H1 (cell line): ENCODE measurements around the gene USP36. TPM values are rescaled to one million over a fixed set of nuclear protein-coding genes. Genes with fewer than 3 reads are reported as not detected.

Experiments used
- CTCF ChIA-PET: fragments of 300-600 bp; sonication (Branson Sonifier 250); formaldehyde crosslinking; loops from one replicate; lab custom pipeline; 2021; ENCODE audit not compliant: partially characterized antibody; lab: Charles Lee
- POLR2A ChIA-PET: fragments of 300-600 bp; sonication (Branson Sonifier 250); formaldehyde crosslinking; loops from one replicate; lab custom pipeline; 2021; ENCODE audit warnings: inconsistent platforms; ENCODE audit not compliant: partially characterized antibody; lab: Charles Lee
- DNase-seq, 2 experiments: peaks; one replicate each; pipeline versions ENCODE4 v3.0.0 to v3.0.0-alpha.2; 2010 to 2022; ENCODE audit warnings: low spot score in 2 of 2, low read depth in 1 of 2, mixed read lengths in 1 of 2
- FAIRE-seq: peaks from 2 replicates; lab custom pipeline; 2011; peaks lifted over from hg19 to GRCh38; lab: Jason Lieb, UNC
- H2AFZ ChIP-seq: 2 replicates; pipeline ENCODE4 v1.8.1; 2012; ENCODE audit warnings: low read length, inconsistent platforms
- H2AK5ac ChIP-seq: 2 replicates; pipeline ENCODE4 v1.6.1; 2013; ENCODE audit warnings: low read depth, low read length
- H2BK120ac ChIP-seq: replicated peaks from 2 replicates; pipeline ENCODE3; 2013; ENCODE audit warnings: low read depth, low read length, inconsistent platforms
- H2BK12ac ChIP-seq: 2 replicates; pipeline ENCODE4 v1.6.1; 2013; ENCODE audit warnings: low read depth, low read length
- H2BK15ac ChIP-seq: 2 replicates; pipeline ENCODE4 v1.6.1; 2013; ENCODE audit warnings: low read length
- H2BK20ac ChIP-seq: 2 replicates; pipeline ENCODE4 v1.6.1; 2013; ENCODE audit warnings: low read length
- H2BK5ac ChIP-seq: 2 replicates; pipeline ENCODE4 v1.6.1; 2013; ENCODE audit warnings: low read depth, low read length
- H3K14ac ChIP-seq: 2 replicates; pipeline ENCODE4 v1.6.1; 2013; ENCODE audit warnings: inconsistent platforms; ENCODE audit not compliant: insufficient read length
- H3K18ac ChIP-seq: 2 replicates; pipeline ENCODE4 v1.6.1; 2013; ENCODE audit warnings: low read length; ENCODE audit errors: extremely low read depth
- H3K23ac ChIP-seq: 2 replicates; pipeline ENCODE4 v1.6.1; 2013; ENCODE audit warnings: inconsistent platforms; ENCODE audit not compliant: insufficient read length
- H3K23me2 ChIP-seq: 2 replicates; pipeline ENCODE4 v1.6.1; 2013; ENCODE audit warnings: low read depth, low read length
- H3K27ac ChIP-seq: 2 replicates; pipeline ENCODE4 v1.6.1; 2011; ENCODE audit warnings: low read depth, low read length, inconsistent platforms
- H3K27me3 ChIP-seq, 4 experiments: replicated peaks in 1 of 4; 1 replicate in 1 of 4; 2 replicates in 3 of 4; pipeline versions ENCODE4 v1.6.1 to v1.8.1; 2011 to 2013; ENCODE audit warnings: low read length in 3 of 4, mild to moderate bottlenecking in 3 of 4, inconsistent platforms in 2 of 4, mixed read lengths in 2 of 4, moderate library complexity in 1 of 4; ENCODE audit not compliant: control insufficient read depth in 3 of 4, insufficient read depth in 3 of 4; ENCODE audit errors: extremely low read depth in 1 of 4
- H3K36me3 ChIP-seq, 4 experiments: 2 replicates each; pipeline versions ENCODE4 v1.6.1 to v1.8.1; 2011 to 2013; ENCODE audit warnings: mild to moderate bottlenecking in 4 of 4, low read length in 3 of 4, moderate library complexity in 2 of 4, control low read depth in 1 of 4, inconsistent platforms in 1 of 4; ENCODE audit not compliant: insufficient read depth in 4 of 4, control insufficient read depth in 2 of 4
- H3K4ac ChIP-seq: replicated peaks from 2 replicates; pipeline ENCODE3; 2013; ENCODE audit warnings: low read length, low read depth, mixed read lengths, inconsistent platforms; ENCODE audit not compliant: insufficient read length
- H3K4me1 ChIP-seq, 4 experiments: replicated peaks in 1 of 4; 1 replicate in 1 of 4; 2 replicates in 3 of 4; pipeline versions ENCODE4 v1.6.1 to v1.8.1; 2011 to 2013; ENCODE audit warnings: low read length in 3 of 4, inconsistent platforms in 2 of 4, mixed read lengths in 1 of 4; ENCODE audit not compliant: insufficient read depth in 4 of 4, control insufficient read depth in 3 of 4
- H3K4me2 ChIP-seq, 2 experiments: 2 replicates each; pipeline versions ENCODE4 v1.6.1 to v1.8.1; 2011 to 2013; ENCODE audit warnings: low read depth in 2 of 2, low read length in 2 of 2, control low read depth in 1 of 2, inconsistent platforms in 1 of 2, mild to moderate bottlenecking in 1 of 2; ENCODE audit not compliant: insufficient read depth in 1 of 2
- H3K4me3 ChIP-seq, 4 experiments: fragments of 200-600, 300-600 bp in 1 of 4; sonication (generic), shearing (Covaris generic), sonication (Bioruptor Twin) in 1 of 4; 2 replicates each; pipeline versions ENCODE4 v1.5.1 to v1.8.1; 2011 to 2016; ENCODE audit warnings: low read length in 4 of 4, low read depth in 3 of 4, control low read depth in 2 of 4, inconsistent platforms in 2 of 4, mild to moderate bottlenecking in 2 of 4, mixed read lengths in 1 of 4, moderate library complexity in 1 of 4; ENCODE audit not compliant: insufficient read depth in 2 of 4; ENCODE audit errors: extremely low read depth in 1 of 4
- H3K56ac ChIP-seq: replicated peaks from 2 replicates; pipeline ENCODE3; 2013; ENCODE audit warnings: low read depth, mild to moderate bottlenecking, mixed read lengths, low read length, inconsistent platforms; ENCODE audit not compliant: insufficient read length
- H3K79me1 ChIP-seq: 2 replicates; pipeline ENCODE4 v1.6.1; 2013; ENCODE audit warnings: low read depth, low read length, control low read depth
- H3K79me2 ChIP-seq, 2 experiments: 2 replicates each; pipeline versions ENCODE4 v1.6.1 to v1.8.1; 2012 to 2013; ENCODE audit warnings: low read length in 2 of 2, mild to moderate bottlenecking in 2 of 2, inconsistent platforms in 1 of 2; ENCODE audit not compliant: insufficient read depth in 2 of 2, control insufficient read depth in 1 of 2
- H3K9ac ChIP-seq, 4 experiments: replicated peaks in 1 of 4; 1 replicate in 1 of 4; 2 replicates in 3 of 4; pipeline versions ENCODE4 v1.6.1 to v1.8.1; 2011 to 2013; ENCODE audit warnings: low read depth in 3 of 4, low read length in 3 of 4, control low read depth in 2 of 4, mild to moderate bottlenecking in 2 of 4, moderate library complexity in 2 of 4, inconsistent platforms in 1 of 4; ENCODE audit errors: extremely low read depth in 1 of 4
- H3K9me3 ChIP-seq, 2 experiments: 2 replicates each; pipeline versions ENCODE4 v1.6.1 to v1.8.1; 2012 to 2013; ENCODE audit warnings: mild to moderate bottlenecking in 2 of 2, moderate library complexity in 2 of 2, control low read depth in 1 of 2, inconsistent platforms in 1 of 2, low read depth in 1 of 2, low read length in 1 of 2, mixed read lengths in 1 of 2; ENCODE audit not compliant: insufficient read depth in 2 of 2
- H4K20me1 ChIP-seq, 2 experiments: replicated peaks in 1 of 2; 2 replicates each; pipeline versions ENCODE3 to v1.8.1; 2011 to 2013; ENCODE audit warnings: inconsistent platforms in 2 of 2, low read length in 2 of 2, mild to moderate bottlenecking in 1 of 2; ENCODE audit not compliant: insufficient read depth in 2 of 2, control insufficient read depth in 1 of 2
- H4K5ac ChIP-seq: 2 replicates; pipeline ENCODE4 v1.6.1; 2013; ENCODE audit warnings: low read length, low read depth, mixed read lengths, inconsistent platforms; ENCODE audit not compliant: insufficient read length
- H4K8ac ChIP-seq: 2 replicates; pipeline ENCODE4 v1.8.0; 2013; ENCODE audit warnings: mild to moderate bottlenecking, moderate library complexity, low read length, inconsistent platforms; ENCODE audit not compliant: insufficient read depth; ENCODE audit errors: extremely low read depth
- H4K91ac ChIP-seq: replicated peaks from 2 replicates; pipeline ENCODE3; 2013; ENCODE audit warnings: low read length, mixed read lengths, inconsistent platforms; ENCODE audit not compliant: insufficient read length
- ATF2 ChIP-seq: IDR thresholded peaks from 2 replicates; pipeline ENCODE4 v1.6.1; 2012; ENCODE audit warnings: low read length, inconsistent platforms
- BACH1 ChIP-seq: IDR thresholded peaks from 2 replicates; pipeline ENCODE4 v1.6.1; 2012; ENCODE audit warnings: low read length, improper control_type of control experiment
- CHD2 ChIP-seq: IDR thresholded peaks from 2 replicates; pipeline ENCODE4 v1.6.1; 2012; ENCODE audit warnings: low read length, improper control_type of control experiment
- CREB1 ChIP-seq: IDR thresholded peaks from 2 replicates; pipeline ENCODE4 v1.6.1; 2012; ENCODE audit warnings: inconsistent platforms
- CTBP2 ChIP-seq: IDR thresholded peaks from 2 replicates; pipeline ENCODE4 v1.7.0; 2011; ENCODE audit warnings: borderline replicate concordance, mild to moderate bottlenecking, moderate library complexity, mixed read lengths, low read length; ENCODE audit not compliant: insufficient read depth, insufficient read length
- JUN ChIP-seq: IDR thresholded peaks from 2 replicates; pipeline ENCODE4 v1.6.1; 2011; ENCODE audit warnings: low read depth, mild to moderate bottlenecking, improper control_type of control experiment, low read length
- PHF8 ChIP-seq: fragments of 200-600 bp; sonication (generic); conservative IDR thresholded peaks from 2 replicates; pipeline ENCODE4 v1.7.1; 2012; ENCODE audit warnings: low read depth, mild to moderate bottlenecking, inconsistent platforms, low read length, moderate library complexity
- POLR2A ChIP-seq, 2 experiments: IDR thresholded peaks; 1 replicate in 1 of 2; 2 replicates in 1 of 2; pipeline ENCODE4 v1.6.1; 2011; ENCODE audit warnings: low read depth in 2 of 2, low read length in 2 of 2, mild to moderate bottlenecking in 2 of 2; ENCODE audit errors: control extremely low read depth in 1 of 2
- RFX5 ChIP-seq: IDR thresholded peaks from 2 replicates; pipeline ENCODE4 v1.6.1; 2011; ENCODE audit warnings: low read depth, low read length, improper control_type of control experiment, borderline replicate concordance
- SP2 ChIP-seq: IDR thresholded peaks from 2 replicates; pipeline ENCODE4 v1.6.1; 2012; ENCODE audit warnings: mild to moderate bottlenecking, low read length, inconsistent platforms
- SUZ12 ChIP-seq: fragments of 200-600 bp; sonication (generic); IDR thresholded peaks from 2 replicates; pipeline ENCODE4 v1.6.1; 2012; ENCODE audit warnings: mild to moderate bottlenecking, inconsistent platforms, low read length, moderate library complexity, mixed read lengths
- TAF1 ChIP-seq: IDR thresholded peaks from 2 replicates; pipeline ENCODE4 v1.6.1; 2011; ENCODE audit warnings: mild to moderate bottlenecking, low read depth, low read length
- WGBS, 2 experiments: shearing (Covaris generic) in 1 of 2; methylation state at CpG; one replicate each; pipeline versions ENCODE4 v1.1.6 to v1.1.7; 2013 to 2015; ENCODE audit warnings: low lambda C conversion rate in 2 of 2, mixed read lengths in 2 of 2, inconsistent platforms in 1 of 2, low coverage in 1 of 2, missing lambda C conversion rate in 1 of 2; ENCODE audit not compliant: insufficient replicate concordance in 2 of 2, insufficient coverage in 1 of 2, insufficient read length in 1 of 2; ENCODE audit errors: extremely low coverage in 1 of 2, missing lambda C conversion rate in 1 of 2; 5-methylcytosine and 5-hydroxymethylcytosine counted together
- polyA plus RNA-seq, 7 experiments: library from polyadenylated mRNA; depleted of rRNA in 3 of 7; stranded (reverse) in 5 of 7; unstranded in 2 of 7; fragments of >200 nt in 5 of 7; fragments of 200-250 nt in 2 of 7; gene quantifications; 1 replicate in 5 of 7; 2 replicates in 1 of 7; 4 replicates in 1 of 7; pipeline versions ENCODE4 v1.2.1 to v1.2.3, GENCODE V29; 2011 to 2013; ENCODE audit warnings: missing spikeins in 2 of 7, mixed read lengths in 2 of 7
- total RNA-seq: library from RNA; stranded (reverse); fragmentation: NEBNext Ultra II Directional; extraction: Animal tissue kit (Norgen Biotek cat#: 25700); gene quantifications from 2 replicates; pipeline ENCODE4 v1.2.1, GENCODE V29; 2021

USP36 gene
- total and polyA plus RNA-seq, 2 of the 8 experiments (the other 6 are each of a cell fraction or from before 2014, with no cell fraction given) = 40.7 to 67.7 TPM

- Histone ChIP-seq H3K79me2 (peaks cover 5% of the 10 kb centered on the region in 2 experiments), H3K36me3 (no peaks in the 10 kb centered on the region), H2BK15ac (no peak overlapping the region), H2BK120ac (no peak overlapping the region), H3K14ac (no peak overlapping the region), H4K5ac (no peak overlapping the region), H3K4me2 (no peak overlapping the region), H3K9me3 (no peaks in the 10 kb centered on the region), H3K27me3 (no peaks in the 10 kb centered on the region), H4K91ac (no peak overlapping the region), H2AK5ac (no peak overlapping the region), H4K8ac (no peak overlapping the region; the same call in 1 of the 2 replicates), H3K23ac (no peak overlapping the region), H4K20me1 (peaks cover 0 to 3% of the 10 kb centered on the region in 2 experiments), H2BK12ac (no peak overlapping the region), H3K18ac (no peak overlapping the region), H3K4me1 (peaks cover under 1 to 6% (median 3%) of the 10 kb centered on the region in 4 experiments; a peak in 5 of 7 replicates), H3K9ac (no peak overlapping the region), H3K56ac (no peak overlapping the region), H3K4me3 (no peak overlapping the region), H2BK5ac (no peak overlapping the region), H3K79me1 (no peaks in the 10 kb centered on the region), H2AFZ (no peak overlapping the region), H3K4ac (no peak overlapping the region), H2BK20ac (no peak overlapping the region), H3K27ac (no peak overlapping the region), H3K23me2 (peaks cover 3% of the 10 kb centered on the region)
- no peak for FAIRE-seq
- WGBS, 2 experiments = 94 to 100% methylated on average over 3 to 8 of the region's 9 CpGs
- ChIA-PET CTCF (interaction anchor here (0.6 to 3.8 kb wide), 14 partner anchors 9 to 482 kb away, joined by 3 to 18 read pairs (median 3); no protein-coding TSS in a partner anchor), POLR2A (interaction anchor here (0.7 kb wide), 1 partner anchor 78 kb away, joined by 3 read pairs; no protein-coding TSS in a partner anchor)
- no peak for DNase-seq
- TF ChIP-seq RFX5 (no peak), TAF1 (no peak), POLR2A (IDR thresholded peaks at IDR 0.05; ENCODE audit: control extremely low read depth in 1 of 2, low read depth in 2 of 2, low read length in 2 of 2) (no peak), PHF8 (no peak), CREB1 (no peak), BACH1 (no peak), CHD2 (no peak), JUN (no peak), SP2 (no peak), CTBP2 (no peak), ATF2 (no peak), SUZ12 (no peak)
Observed at GRCh38 chr17:78844301-78845005, 3.8 kb upstream of the USP36 start.
